GM19099 (cell line): ENCODE data around the gene B3GNT8.

ENCODE experiments used
- POLR2A ChIP-seq: IDR thresholded peaks from 3 replicates; pipeline ENCODE4 v1.6.1; 2011; ENCODE audit warnings: low read depth; ENCODE audit not compliant: insufficient read length; ENCODE audit errors: extremely low read depth

B3GNT8 gene

GRCh38 chr19:41384351-41384750, 42.8 kb downstream of the B3GNT8 start:
- TF ChIP-seq POLR2A: no peak

- TF ChIP-seq POLR2A: no peak
These were observed 49.0 kb downstream of the B3GNT8 start for GRCh38 chr19:41377977-41378709.

GRCh38 chr19:41376998-41377365, 50.2 kb downstream of the B3GNT8 start:
- no peak for TF ChIP-seq POLR2A

- TF ChIP-seq POLR2A: no peak
These were observed 50.8 kb downstream of the B3GNT8 start, which contains the start of gene TMEM91 for GRCh38 chr19:41376241-41376997. TSS of gene TMEM91 (plus strand) at chr19:41376533. CDS start at chr19:41378310, 1,777 bp downstream.
